Endometrial microvascular endothelial cells (primary cell): ENCODE measurements around the gene SH2B2. TPM values are rescaled to one million over a fixed set of nuclear protein-coding genes. Genes with fewer than 3 reads are reported as not detected.

Experiments
- in situ Hi-C: cut with HindIII; loops from 2 replicates; pipeline ENCODE4 v1.10.0; 2017; ENCODE audit warnings: low sequenced_read_pairs, low pct_unique_long_range_greater_than_20kb; ENCODE audit errors: inconsistent ontology term
- total RNA-seq: library from RNA; depleted of rRNA; stranded (reverse); fragments of >200 nt; gene quantifications from one replicate; pipeline ENCODE4 v1.2.3, GENCODE V29; 2015; ENCODE audit errors: inconsistent ontology term

Gene SH2B2
- total RNA-seq, 1 donor from 2014 or later, result 0.56 TPM

GRCh38 chr7:102283477-102284189 lies 3.0 kb upstream of the SH2B2 start:
- in situ Hi-C loops, result no loop called here

- in situ Hi-C loops, result no loop called here
Measured at GRCh38 chr7:102284399-102284798, 2.3 kb upstream of the SH2B2 start.

GRCh38 chr7:102284891-102285539 lies 1.7 kb upstream of the SH2B2 start:
- in situ Hi-C loops, result no loop called here

GRCh38 chr7:102285540-102286236 lies 980 bp upstream of the SH2B2 start:
- in situ Hi-C loops, result no loop called here

GRCh38 chr7:102287111-102287980 lies 678 bp downstream of the SH2B2 start:
- in situ Hi-C loops, result no loop called here

- in situ Hi-C loops, result no loop called here
Measured at GRCh38 chr7:102287981-102288278, 1.3 kb downstream of the SH2B2 start.

GRCh38 chr7:102288285-102288930 lies 1.7 kb downstream of the SH2B2 start:
- in situ Hi-C loops, result no loop called here

- in situ Hi-C loops, result no loop called here
Measured at GRCh38 chr7:102289057-102289456, 2.4 kb downstream of the SH2B2 start.

GRCh38 chr7:102291056-102291915 lies 4.6 kb downstream of the SH2B2 start:
- in situ Hi-C loops, result no loop called here

GRCh38 chr7:102291916-102292267 lies 5.2 kb downstream of the SH2B2 start:
- in situ Hi-C loops, result no loop called here

- in situ Hi-C loops, result no loop called here
Measured at GRCh38 chr7:102292813-102293798, 6.4 kb downstream of the SH2B2 start.

GRCh38 chr7:102294589-102294988 lies 7.9 kb downstream of the SH2B2 start:
- in situ Hi-C loops, result no loop called here

- in situ Hi-C loops, result no loop called here
Measured at GRCh38 chr7:102295346-102296178, 8.9 kb downstream of the SH2B2 start.

- in situ Hi-C loops, result no loop called here
Measured at GRCh38 chr7:102296179-102296438, 9.4 kb downstream of the SH2B2 start.

- in situ Hi-C loops, result no loop called here
Measured at GRCh38 chr7:102296514-102296913, 9.8 kb downstream of the SH2B2 start.

- in situ Hi-C loops, result no loop called here
Measured at GRCh38 chr7:102297487-102298218, 11.0 kb downstream of the SH2B2 start.
